Uterus (tissue), 2 donors: ENCODE data around the gene OR3A2.
"Not testable (repeated sequence)": the region's sequence is repeated elsewhere in the genome, so short reads cannot be mapped to it uniquely, and the experiment has no call there.

ENCODE experiments used
- POLR2A ChIP-seq, 2 donors: fragments of 450-650 bp; IDR thresholded peaks; one replicate each; pipeline ENCODE4 v1.6.1; 2016; ENCODE audit warnings: antibody characterized with exemption in 2 of 2, mild to moderate bottlenecking in 1 of 2, moderate library complexity in 1 of 2
- TF ChIP-seq, protein P1 (sequence below), 4 experiments: fragments of 200-600 bp in 2 of 4; fragments of 450-650 bp in 2 of 4; sonication (generic) in 2 of 4; IDR thresholded peaks; one replicate each; pipeline ENCODE4 v1.5.1; 2016 to 2019; ENCODE audit warnings: antibody characterized with exemption in 4 of 4, mild to moderate bottlenecking in 2 of 4, moderate library complexity in 1 of 4

DNA sequence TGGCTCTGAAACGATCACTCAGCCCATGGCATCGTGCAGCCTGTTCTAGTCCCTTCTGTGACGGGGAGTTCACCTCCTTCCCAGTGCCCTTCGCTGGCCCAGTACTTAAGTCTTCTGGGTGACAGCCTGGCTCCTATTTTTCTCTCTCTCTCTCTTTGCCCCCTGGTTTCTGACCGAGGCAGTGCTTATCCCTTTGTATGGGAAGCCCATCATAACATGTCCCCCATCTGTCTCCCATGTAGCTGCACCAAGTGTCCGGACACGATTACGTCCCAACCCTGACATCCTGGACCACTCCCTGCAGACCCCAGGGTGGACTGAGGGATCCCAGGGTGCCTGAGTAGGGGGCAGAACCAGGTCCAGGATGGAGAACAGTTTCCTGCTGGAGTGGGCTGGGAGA is 153.8 kb downstream of the OR3A2 start:
- TF ChIP-seq, protein P1, sequence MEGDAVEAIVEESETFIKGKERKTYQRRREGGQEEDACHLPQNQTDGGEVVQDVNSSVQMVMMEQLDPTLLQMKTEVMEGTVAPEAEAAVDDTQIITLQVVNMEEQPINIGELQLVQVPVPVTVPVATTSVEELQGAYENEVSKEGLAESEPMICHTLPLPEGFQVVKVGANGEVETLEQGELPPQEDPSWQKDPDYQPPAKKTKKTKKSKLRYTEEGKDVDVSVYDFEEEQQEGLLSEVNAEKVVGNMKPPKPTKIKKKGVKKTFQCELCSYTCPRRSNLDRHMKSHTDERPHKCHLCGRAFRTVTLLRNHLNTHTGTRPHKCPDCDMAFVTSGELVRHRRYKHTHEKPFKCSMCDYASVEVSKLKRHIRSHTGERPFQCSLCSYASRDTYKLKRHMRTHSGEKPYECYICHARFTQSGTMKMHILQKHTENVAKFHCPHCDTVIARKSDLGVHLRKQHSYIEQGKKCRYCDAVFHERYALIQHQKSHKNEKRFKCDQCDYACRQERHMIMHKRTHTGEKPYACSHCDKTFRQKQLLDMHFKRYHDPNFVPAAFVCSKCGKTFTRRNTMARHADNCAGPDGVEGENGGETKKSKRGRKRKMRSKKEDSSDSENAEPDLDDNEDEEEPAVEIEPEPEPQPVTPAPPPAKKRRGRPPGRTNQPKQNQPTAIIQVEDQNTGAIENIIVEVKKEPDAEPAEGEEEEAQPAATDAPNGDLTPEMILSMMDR (IDR thresholded peaks at IDR 0.05) = not testable (repeated sequence)
- TF ChIP-seq POLR2A (IDR thresholded peaks at IDR 0.05) = not testable (repeated sequence)
